K562 (cell line): ENCODE data around the gene ATP1A3. TPM values are rescaled to one million over a fixed set of nuclear protein-coding genes. Genes with fewer than 3 reads are reported as not detected.

Experiments
- ETV1 ChIP-seq: fragments of 450-650 bp; conservative IDR thresholded peaks from 2 replicates; pipeline ENCODE4 v1.6.1; 2016; ENCODE audit warnings: missing genetic modification characterization, control low read depth, low read depth, missing compliant biosample characterization
- ETV6 ChIP-seq, 3 experiments: fragments of 150-350 bp in 1 of 3; sonication (generic) in 1 of 3; formaldehyde crosslinking in 1 of 3; IDR thresholded peaks; 2 replicates each; pipeline versions ENCODE4 v1.6.1 to v1.8.0; 2014 to 2022; ENCODE audit warnings: borderline replicate concordance in 2 of 3, low read depth in 2 of 3, antibody characterized with exemption in 1 of 3, low read length in 1 of 3, mild to moderate bottlenecking in 1 of 3, missing genetic modification reagents in 1 of 3
- HDAC8 ChIP-seq: fragments of 450-650 bp; IDR thresholded peaks from 2 replicates; pipeline ENCODE4 v1.6.1; 2016; ENCODE audit warnings: mild to moderate bottlenecking, missing genetic modification characterization, moderate library complexity, missing compliant biosample characterization
- HNRNPLL ChIP-seq: fragments of 200-400 bp; formaldehyde crosslinking; IDR thresholded peaks from 2 replicates; pipeline ENCODE4 v1.6.1; 2017; ENCODE audit warnings: low read length, low read depth, mild to moderate bottlenecking; ENCODE audit not compliant: poor library complexity, severe bottlenecking
- HSF4 ChIP-seq: fragments of 250-450 bp; sonication (Bioruptor Pico); IDR thresholded peaks from 2 replicates; pipeline ENCODE4 v2.1.2; 2022; ENCODE audit warnings: mild to moderate bottlenecking, moderate library complexity, borderline replicate concordance
- KHSRP ChIP-seq: fragments of 450-650 bp; IDR thresholded peaks from 2 replicates; pipeline ENCODE4 v1.6.1; 2017
- MEF2D ChIP-seq: conservative IDR thresholded peaks from 2 replicates; pipeline ENCODE4 v1.6.1; 2016; ENCODE audit warnings: low read depth, missing genetic modification characterization, missing compliant biosample characterization
- MTA2 ChIP-seq: fragments of 450-650 bp; IDR thresholded peaks from 2 replicates; pipeline ENCODE4 v1.6.1; 2016; ENCODE audit warnings: low read depth
- NEUROD1 ChIP-seq: fragments of 150-350 bp; IDR thresholded peaks from 2 replicates; pipeline ENCODE4 v1.6.1; 2014; ENCODE audit warnings: borderline replicate concordance, low read length, low read depth; ENCODE audit not compliant: partially characterized antibody
- NR0B1 ChIP-seq: fragments of 450-650 bp; IDR thresholded peaks from one replicate; pipeline ENCODE4 v1.6.1; 2018; ENCODE audit warnings: mild to moderate bottlenecking, moderate library complexity; ENCODE audit not compliant: partially characterized antibody
- PPARD ChIP-seq: fragments of 250-450 bp; sonication (Bioruptor Pico); IDR thresholded peaks from 2 replicates; pipeline ENCODE4 v1.8.0; 2022; ENCODE audit warnings: inconsistent platforms, mild to moderate bottlenecking, moderate library complexity
- PTTG1 ChIP-seq: fragments of 450-650 bp; IDR thresholded peaks from 2 replicates; pipeline ENCODE4 v1.6.1; 2016; ENCODE audit warnings: low read depth, mild to moderate bottlenecking, missing genetic modification characterization, missing compliant biosample characterization
- RAD51 ChIP-seq: fragments of 450-650 bp; IDR thresholded peaks from 2 replicates; pipeline ENCODE4 v1.7.1; 2016; ENCODE audit warnings: low read depth, mild to moderate bottlenecking, borderline replicate concordance
- RFX7 ChIP-seq: fragments of 250-450 bp; sonication (Bioruptor Pico); IDR thresholded peaks from 2 replicates; pipeline ENCODE4 v1.5.1; 2021; ENCODE audit warnings: mild to moderate bottlenecking
- SIN3B ChIP-seq: fragments of 450-650 bp; IDR thresholded peaks from 2 replicates; pipeline ENCODE4 v1.6.1; 2017; ENCODE audit warnings: low read depth, mild to moderate bottlenecking, moderate library complexity
- TCF3 ChIP-seq: sonication (generic); formaldehyde crosslinking; IDR thresholded peaks from 2 replicates; pipeline ENCODE4 v1.4.0; 2020; ENCODE audit warnings: mild to moderate bottlenecking, missing genetic modification reagents
- WHSC1 ChIP-seq: IDR thresholded peaks from one replicate; pipeline ENCODE4 v1.6.1; 2012; ENCODE audit warnings: low read length, control low read depth, inconsistent platforms
- YY1 ChIP-seq, 3 experiments: IDR thresholded peaks; 2 replicates each; pipeline ENCODE4 v1.6.1; 2011; ENCODE audit warnings: low read length in 2 of 3, mild to moderate bottlenecking in 2 of 3, moderate library complexity in 2 of 3, borderline replicate concordance in 1 of 3, control low read depth in 1 of 3, low read depth in 1 of 3; ENCODE audit not compliant: insufficient read depth in 3 of 3, insufficient replicate concordance in 2 of 3, control insufficient read depth in 1 of 3, insufficient read length in 1 of 3; ENCODE audit errors: extremely low read depth in 1 of 3
- ZBTB26 ChIP-seq: fragments of 450-650 bp; formaldehyde crosslinking; IDR thresholded peaks from 2 replicates; pipeline ENCODE4 v1.4.0; 2022; ENCODE audit warnings: missing genetic modification characterization
- ZNF551 ChIP-seq: fragments of 250-450 bp; sonication (Bioruptor Pico); IDR thresholded peaks from 2 replicates; pipeline ENCODE4 v1.5.0; 2021; ENCODE audit warnings: mild to moderate bottlenecking, moderate library complexity
- ZNF589 ChIP-seq: fragments of 200-800 bp; sonication (Bioruptor generic); IDR thresholded peaks from 2 replicates; pipeline ENCODE4 v1.6.1; 2016; ENCODE audit warnings: low read depth, missing genetic modification characterization, missing compliant biosample characterization
- ZNF644 ChIP-seq: fragments of 200-800 bp; sonication (Bioruptor generic); IDR thresholded peaks from 2 replicates; pipeline ENCODE4 v1.6.1; 2016; ENCODE audit warnings: low read depth, missing genetic modification characterization, missing compliant biosample characterization
- polyA plus RNA-seq, 8 experiments: library from polyadenylated mRNA; depleted of rRNA in 4 of 8; stranded (reverse) in 5 of 8; unstranded in 3 of 8; fragments of >200 nt; fragmentation: Nextera tagmentation in 2 of 8; fragmentation: Illumina TruSeq in 1 of 8; extraction: Ambion mirVana in 2 of 8; extraction: Trizol in 1 of 8; gene quantifications; 2 replicates each; pipeline versions ENCODE4 v1.2.1 to v1.2.3, GENCODE V29; 2011 to 2014; ENCODE audit warnings: inconsistent platforms in 1 of 8, missing spikeins in 1 of 8
- total RNA-seq, 7 experiments: library from RNA; depleted of rRNA in 6 of 7; stranded (reverse); fragments of >200 nt in 6 of 7; fragmentation: Illumina TruSeq in 2 of 7; extraction: Trizol in 2 of 7; gene quantifications; 2 replicates each; pipeline versions ENCODE4 v1.2.1 to v1.2.3, GENCODE V29; 2011 to 2021; ENCODE audit warnings: low replicate concordance in 1 of 7

ATP1A3 gene
- total and polyA plus RNA-seq, 9 of the 15 experiments (the other 6 are each of a cell fraction or from before 2014, with no cell fraction given): 0.03 to 1.0 (median 0.17) TPM; not detected in 3

GRCh38 chr19:41951686-41952172 lies 42.3 kb downstream of the ATP1A3 start (continued):
- TF ChIP-seq HDAC8 (tag): no peak
- no peak for TF ChIP-seq NR0B1
- TF ChIP-seq MEF2D (tag): no peak
- TF ChIP-seq ETV6 (IDR thresholded peaks at IDR 0.05; ENCODE audit: borderline replicate concordance in 1 of 2, low read depth in 2 of 2, low read length in 1 of 2): no peak
- no peak for TF ChIP-seq ETV6 (CRISPR knock-in tag; IDR thresholded peaks at IDR 0.05; ENCODE audit: borderline replicate concordance)
- no peak for TF ChIP-seq RFX7 (CRISPR knock-in tag)
- no peak for TF ChIP-seq HNRNPLL
- TF ChIP-seq HSF4 (CRISPR knock-in tag): no peak
- TF ChIP-seq YY1 (IDR thresholded peaks at IDR 0.05; ENCODE audit: borderline replicate concordance in 1 of 3, control insufficient read depth in 1 of 3, extremely low read depth in 1 of 3, insufficient read depth in 3 of 3, insufficient read length in 1 of 3, insufficient replicate concordance in 2 of 3, low read depth in 1 of 3, low read length in 2 of 3): no peak
- TF ChIP-seq ZNF589 (CRISPR knock-in tag): no peak
- TF ChIP-seq ETV1 (tag): peak; percentile 70
- no peak for TF ChIP-seq TCF3 (CRISPR knock-in tag)
- TF ChIP-seq ZNF551 (CRISPR knock-in tag): no peak
- no peak for TF ChIP-seq MTA2
- TF ChIP-seq RAD51: no peak
- TF ChIP-seq PTTG1: no peak
- no peak for TF ChIP-seq PPARD (CRISPR knock-in tag)
- TF ChIP-seq ZNF644: no peak
- 0 out of 2 replicates have a peak, but pooled peaks have one; percentile 48 for TF ChIP-seq ZBTB26 (CRISPR knock-in tag)
- TF ChIP-seq SIN3B: no peak
- TF ChIP-seq KHSRP: no peak
- TF ChIP-seq WHSC1: no peak
- TF ChIP-seq NEUROD1: peak; percentile 65
